GM19372 (cell line): Measurements from ENCODE around the gene CHAMP1.

ENCODE experiments used
- ATAC-seq: cut with Tn5 transposase; IDR thresholded peaks from one replicate; pipeline ENCODE4 v1.9.1; 2021; ENCODE audit warnings: mild to moderate bottlenecking, low read depth, moderate library complexity; ENCODE audit not compliant: unreplicated experiment

The CHAMP1 gene, protein sequence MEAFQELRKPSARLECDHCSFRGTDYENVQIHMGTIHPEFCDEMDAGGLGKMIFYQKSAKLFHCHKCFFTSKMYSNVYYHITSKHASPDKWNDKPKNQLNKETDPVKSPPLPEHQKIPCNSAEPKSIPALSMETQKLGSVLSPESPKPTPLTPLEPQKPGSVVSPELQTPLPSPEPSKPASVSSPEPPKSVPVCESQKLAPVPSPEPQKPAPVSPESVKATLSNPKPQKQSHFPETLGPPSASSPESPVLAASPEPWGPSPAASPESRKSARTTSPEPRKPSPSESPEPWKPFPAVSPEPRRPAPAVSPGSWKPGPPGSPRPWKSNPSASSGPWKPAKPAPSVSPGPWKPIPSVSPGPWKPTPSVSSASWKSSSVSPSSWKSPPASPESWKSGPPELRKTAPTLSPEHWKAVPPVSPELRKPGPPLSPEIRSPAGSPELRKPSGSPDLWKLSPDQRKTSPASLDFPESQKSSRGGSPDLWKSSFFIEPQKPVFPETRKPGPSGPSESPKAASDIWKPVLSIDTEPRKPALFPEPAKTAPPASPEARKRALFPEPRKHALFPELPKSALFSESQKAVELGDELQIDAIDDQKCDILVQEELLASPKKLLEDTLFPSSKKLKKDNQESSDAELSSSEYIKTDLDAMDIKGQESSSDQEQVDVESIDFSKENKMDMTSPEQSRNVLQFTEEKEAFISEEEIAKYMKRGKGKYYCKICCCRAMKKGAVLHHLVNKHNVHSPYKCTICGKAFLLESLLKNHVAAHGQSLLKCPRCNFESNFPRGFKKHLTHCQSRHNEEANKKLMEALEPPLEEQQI

DNA sequence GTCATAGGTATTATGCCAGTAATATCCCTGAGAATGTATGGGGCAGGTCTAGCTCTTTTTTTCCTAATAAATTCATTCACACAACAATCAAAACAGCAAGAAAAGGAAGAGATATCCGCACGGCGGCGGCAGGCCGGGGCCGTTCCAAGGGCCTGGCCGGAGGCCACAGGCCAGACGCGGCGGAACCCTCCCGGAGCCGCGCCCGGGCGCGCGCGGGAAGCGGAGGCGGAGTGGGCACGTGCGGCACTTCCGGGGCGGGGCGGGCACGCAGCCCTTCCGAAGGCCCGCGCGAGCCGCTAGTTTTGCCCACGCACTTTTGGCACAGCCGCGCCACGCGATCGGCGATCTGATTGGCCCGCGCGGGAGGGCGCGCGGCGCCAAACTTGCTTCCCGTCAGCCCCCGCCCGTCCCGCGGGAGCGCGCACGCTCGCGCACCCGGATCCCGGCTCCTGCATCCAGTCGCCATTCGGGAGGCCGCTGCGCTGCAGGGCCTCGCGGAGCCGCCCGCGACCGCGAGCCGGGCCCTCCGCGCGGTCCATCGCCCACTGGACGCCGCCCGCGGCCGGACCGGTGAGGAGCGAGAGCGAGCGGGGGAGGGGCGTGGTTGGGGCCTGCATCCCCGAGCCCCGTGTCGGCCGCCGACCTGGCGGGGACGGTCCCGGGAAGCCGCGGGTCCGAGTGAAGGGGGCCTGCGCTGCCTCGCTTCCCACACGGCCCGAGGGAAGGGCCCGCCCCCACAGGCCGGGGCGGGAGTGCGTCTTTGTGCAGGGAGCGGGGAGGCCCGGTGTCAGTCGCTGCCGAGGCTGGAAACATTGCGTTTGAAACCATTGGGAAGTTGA lies at the start of gene CHAMP1:
Gene CHAMP1, plus strand, starts transcription at position 430 of the 839 bp plus-strand sequence. CDS start 9,340 bp downstream, outside the sequence.
- ATAC-seq: peak; percentile 86

DNA sequence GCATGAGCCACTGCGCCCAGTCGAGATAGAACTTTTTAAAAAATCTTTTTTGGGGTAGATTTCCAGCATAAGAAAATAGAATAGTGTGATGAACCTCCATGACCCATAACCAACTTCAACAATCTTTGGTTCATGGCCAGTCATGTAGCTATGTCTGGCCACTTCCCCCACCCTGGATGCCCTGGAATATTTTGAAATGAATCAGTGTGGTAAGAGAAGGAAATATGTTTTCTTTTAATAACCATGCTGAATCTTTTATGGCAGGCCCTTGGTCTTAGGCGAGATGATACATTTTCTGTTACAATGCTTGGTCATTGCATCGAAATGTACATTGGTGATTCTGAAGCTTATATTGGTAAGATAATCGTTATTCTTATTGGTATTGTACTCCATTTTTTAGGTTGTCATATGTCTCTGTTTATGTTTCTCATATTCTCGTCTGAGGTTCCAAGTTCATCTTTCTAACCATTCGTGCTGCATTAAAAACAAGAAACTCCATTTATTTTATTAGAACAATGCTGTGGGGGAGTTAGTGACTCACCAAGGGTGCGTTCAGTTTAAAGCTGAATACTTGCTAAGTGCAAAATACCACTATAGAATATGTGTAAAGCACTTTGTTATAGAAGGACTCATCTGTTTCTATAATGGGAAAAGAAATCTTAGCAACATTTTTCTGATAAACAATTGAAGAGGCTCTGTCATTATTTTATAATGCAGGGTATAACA lies 49.3 kb upstream of the CHAMP1 start:
- no peak for ATAC-seq

DNA sequence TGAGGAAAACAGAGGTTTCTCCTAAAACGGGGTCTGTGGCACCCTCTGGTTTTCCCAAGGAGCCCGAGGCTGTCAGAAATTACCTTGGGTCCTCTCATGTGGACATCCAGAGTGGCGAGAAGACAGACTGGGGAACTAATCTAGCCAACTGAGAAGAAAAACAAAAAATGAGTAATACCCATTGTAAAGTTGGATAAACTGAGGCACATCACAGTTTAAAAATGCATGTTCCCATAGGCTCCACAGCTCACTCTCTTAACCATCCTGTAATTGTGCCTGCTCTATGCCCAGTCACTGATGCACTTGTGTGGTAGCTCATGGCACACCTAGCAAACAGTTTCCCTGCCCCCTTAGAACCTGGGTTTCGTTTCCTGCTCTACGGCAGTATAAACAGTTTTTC lies 48.1 kb upstream of the CHAMP1 start:
- no peak for ATAC-seq

DNA sequence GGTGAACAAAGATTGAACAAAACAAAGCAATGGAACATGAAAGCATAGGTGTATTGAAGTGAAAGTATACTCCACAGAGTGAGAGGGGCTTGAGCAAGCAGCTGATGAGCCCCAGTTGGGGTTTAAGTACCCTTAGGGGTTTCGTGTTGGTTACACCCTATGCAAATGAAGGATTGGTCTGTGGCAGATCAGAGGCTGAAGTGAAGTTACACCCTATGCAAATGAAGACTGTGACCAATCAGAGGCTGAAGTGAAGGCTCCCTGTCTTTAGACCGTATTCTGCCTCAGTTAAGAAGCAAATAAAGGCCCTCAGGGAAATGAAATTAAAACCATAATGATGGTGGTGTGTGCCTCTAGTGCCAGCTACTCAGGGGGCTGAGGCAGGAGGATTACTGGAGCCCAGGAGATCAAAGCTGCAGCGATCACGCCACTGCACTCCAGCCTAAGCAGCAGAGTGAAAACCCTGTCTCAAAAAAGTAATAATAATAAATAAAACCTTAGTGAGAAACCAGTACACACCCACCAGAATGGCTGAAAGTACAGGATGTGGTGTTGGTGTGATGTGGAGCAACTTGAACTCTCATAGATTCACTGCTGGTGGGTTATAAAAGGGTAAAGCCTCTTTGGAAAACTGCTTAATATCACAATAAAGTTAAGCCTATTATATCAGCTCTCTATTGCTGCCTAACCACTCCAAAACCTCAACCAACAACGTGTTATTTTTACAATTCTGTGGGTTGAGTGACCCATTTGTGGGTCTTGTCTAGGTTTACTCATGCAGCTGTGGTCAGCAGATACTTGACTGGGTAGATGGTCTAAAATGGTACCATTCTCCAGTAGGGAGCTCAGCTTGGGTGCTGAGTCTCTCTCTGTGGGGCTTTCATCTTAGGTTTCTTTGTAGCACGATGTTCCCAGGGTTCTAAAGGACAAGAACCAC lies 45.7 kb upstream of the CHAMP1 start:
- no peak for ATAC-seq

DNA sequence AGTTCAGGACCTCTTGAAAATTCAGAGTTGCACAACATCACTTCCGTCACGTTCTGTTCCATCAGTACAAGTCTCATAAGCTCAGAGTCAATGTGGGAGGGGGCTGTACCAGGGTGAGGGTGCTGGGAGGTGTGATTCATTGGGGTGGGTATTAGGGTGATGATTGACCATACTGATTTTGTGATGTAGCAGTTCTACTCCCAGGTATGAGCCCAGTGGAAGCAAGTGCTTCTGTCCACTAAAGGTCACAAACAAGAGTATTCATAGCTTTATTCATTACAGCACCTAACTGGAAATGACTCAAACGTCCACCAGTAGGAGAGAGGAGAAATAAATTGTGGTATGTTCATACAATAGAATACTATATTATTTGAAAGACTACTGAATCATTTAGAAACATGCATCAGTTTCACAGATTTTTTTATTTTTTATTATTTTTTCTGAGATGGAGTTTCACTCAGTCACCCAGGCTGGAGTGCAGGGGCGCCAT lies 45.0 kb upstream of the CHAMP1 start:
- no peak for ATAC-seq

DNA sequence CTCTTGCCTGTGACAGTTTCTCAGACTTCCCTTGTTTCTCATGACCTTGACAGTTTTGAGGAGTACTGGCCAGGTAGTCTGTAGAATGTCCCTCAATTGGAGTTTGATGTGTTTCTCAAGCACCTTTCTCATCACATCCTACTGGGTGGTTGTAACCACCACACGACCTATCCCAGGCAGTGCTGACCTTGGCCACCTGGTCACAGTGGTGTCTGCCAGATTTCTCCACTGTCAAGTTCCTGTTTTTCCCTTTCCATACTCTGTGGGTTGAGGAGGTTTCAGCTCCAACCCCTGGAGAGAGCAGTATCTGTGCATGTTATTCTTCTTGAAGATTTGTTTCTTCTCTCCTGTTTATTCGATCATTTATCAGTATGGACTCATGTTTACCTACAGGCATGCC lies 41.3 kb upstream of the CHAMP1 start:
- ATAC-seq: no peak

DNA sequence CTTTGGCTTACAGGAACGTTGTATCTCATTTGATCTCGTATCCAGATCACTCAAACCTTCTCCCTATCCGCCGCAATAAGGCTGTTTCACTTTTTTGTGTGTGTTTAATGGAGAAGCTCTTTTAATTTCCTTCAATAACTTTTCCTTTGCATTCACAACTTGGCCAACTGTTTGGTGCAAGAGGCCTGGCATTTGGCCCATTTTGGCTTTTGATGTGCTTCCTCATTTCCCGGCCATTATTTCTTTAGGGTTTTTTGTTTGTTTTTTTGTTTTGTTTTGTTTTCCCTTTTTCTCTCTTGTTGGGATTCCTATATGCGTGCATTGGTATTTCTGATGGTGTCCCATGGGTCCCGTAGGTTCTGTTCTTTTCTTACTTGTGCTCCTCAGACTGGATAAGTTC lies 39.0 kb upstream of the CHAMP1 start:
- ATAC-seq: no peak

DNA sequence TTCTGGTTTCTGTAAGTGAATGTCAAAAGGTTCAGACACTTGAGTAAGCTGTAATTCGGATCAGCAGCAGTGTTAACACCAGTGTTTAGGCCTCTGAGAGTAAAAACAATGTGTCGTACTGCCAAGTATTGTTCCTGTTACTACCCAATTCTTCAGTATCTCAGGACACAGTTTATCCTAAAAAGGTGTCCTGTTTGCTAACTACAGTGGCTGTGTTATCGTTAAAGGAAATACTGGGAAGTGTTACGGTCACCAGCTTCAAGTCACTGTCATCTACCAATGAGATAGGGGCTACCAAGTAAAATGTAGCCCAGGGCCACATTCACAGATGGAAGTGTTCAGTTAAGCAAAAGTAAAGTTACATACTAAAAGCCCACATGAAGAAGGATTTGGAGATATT lies 35.2 kb upstream of the CHAMP1 start:
- no peak for ATAC-seq

DNA sequence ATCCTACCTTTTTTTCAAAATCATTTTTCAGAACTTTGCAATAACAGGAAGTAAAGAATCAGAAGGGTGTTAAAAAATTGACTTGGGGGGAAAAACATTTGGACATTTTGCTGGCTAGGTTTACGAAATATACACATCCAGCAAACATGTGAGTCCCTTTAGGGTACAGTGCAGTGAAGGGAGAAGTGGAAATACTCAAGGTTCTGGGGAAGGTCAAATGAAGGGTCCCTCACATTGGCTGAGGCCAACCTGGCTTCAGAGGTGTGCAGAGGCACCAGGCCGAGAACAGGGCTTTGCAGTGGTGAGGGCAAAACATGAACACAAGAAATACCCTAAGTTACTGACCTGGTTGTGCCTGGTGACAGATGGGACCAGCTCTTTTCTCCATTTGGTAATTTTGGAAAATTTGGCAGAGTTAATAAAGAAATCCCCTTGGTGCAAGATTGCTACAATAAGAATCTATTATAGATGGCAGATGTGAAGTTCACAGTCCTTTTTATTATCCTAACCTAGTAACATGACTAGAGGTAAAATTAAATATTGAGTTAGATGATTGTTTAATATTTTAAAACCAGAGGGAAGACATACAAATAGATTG lies 34.4 kb upstream of the CHAMP1 start:
- ATAC-seq: no peak

DNA sequence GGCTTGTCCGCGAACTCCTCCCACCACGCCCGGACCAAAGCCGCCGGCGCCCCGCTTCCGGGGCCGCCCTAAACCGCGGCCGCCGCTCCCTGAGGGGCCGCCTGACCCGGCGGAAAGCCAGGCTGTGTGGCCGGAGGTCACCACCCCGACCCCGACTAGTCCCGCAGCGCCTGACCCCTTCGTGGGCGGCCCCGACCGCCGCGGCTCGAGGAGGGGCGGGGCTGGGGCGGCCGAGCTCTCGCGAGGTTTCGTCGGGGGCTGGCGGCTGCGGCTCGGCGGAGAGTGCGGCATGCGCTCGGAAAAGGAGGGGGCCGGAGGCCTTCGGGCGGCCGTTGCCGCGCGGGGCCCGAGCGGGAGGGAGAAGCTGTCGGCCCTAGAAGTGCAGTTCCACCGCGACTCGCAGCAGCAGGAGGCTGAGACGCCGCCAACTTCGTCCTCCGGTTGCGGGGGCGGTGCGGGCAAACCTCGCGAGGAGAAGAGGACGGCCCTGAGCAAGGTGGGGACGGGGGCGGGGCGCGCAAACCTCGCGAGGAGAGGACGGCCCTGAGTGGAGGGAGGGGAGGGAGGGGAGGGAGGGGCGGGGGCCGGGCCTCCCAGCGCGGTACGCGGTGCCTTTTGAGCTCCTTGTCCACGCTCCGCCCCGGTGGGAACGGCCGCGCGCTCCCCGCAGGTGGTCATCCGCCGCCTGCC lies 32.8 kb upstream of the CHAMP1 start, which contains the start of gene UPF3A:
Gene UPF3A, plus strand, starts transcription at position 251 of the 690 bp plus-strand sequence. Its CDS starts 39 bp downstream, at position 290.
- peak; percentile 66 for ATAC-seq

DNA sequence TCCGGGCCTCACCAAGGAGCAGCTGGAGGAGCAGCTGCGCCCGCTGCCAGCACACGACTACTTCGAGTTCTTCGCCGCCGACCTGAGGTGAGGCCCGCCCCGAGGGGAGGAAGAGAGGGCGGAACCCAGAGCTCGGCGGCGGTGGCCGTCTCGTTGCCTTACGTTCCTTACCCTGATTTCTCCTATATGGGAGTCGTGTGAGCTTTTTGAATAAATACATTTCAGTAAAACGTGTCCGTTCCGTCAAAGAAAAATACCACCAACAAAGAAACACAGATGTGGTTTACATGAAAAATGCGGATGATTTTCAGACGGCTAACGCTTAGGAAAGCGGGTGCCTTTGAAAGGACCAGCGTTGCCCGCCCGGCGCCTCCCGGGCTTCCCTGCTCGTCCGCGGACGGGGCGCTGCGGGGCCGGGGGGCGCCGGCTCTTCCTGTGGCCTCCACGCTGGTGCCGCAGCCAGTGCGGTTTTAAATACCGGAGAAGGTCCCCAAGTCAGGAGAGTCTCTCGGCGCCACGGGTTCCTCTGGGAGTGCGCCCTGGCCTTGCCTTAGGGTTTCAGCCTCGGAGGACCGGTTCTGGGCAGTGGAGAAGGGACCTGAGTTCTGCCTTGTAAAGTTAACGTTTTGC lies 32.1 kb upstream of the CHAMP1 start:
- peak; percentile 43 for ATAC-seq

DNA sequence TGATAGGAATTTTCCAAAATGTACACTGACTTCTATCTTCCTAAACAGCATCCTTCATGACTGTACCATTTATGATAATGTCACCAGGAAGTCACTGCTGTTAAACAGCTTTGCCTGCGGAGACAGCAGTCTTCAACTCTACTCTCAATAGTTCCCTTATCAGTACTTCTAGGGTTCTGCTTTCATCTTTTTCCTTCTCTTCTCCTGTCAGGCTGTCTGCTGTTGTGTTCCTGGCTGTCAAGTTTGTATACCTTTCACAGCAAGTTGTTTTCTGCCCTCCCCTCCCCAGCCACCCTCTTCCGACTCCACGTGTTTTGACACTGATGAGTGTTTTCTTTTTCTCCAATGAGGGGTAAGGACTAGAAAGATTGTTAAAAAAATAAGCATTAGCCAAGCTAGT lies 30.7 kb upstream of the CHAMP1 start:
- ATAC-seq: no peak

DNA sequence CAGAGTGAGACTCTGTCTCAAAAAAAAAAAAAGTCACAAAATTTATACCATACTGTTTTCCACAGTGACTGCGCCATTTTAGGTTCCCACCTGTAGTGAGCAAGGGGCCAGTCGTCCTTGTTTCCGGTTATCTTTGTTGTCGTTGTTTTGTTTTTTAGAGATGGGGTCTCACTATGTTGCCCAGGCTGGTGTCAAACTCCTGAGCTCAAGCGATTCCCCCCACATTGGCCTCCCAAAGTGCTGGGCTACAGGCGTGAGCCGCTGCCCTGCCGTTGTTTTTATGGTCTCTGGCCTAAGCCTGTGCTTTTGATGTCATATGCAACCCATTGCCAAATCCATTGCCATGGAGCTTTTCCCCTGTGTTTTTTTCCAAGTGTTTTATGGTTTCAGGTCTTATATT lies 29.6 kb upstream of the CHAMP1 start:
- no peak for ATAC-seq

DNA sequence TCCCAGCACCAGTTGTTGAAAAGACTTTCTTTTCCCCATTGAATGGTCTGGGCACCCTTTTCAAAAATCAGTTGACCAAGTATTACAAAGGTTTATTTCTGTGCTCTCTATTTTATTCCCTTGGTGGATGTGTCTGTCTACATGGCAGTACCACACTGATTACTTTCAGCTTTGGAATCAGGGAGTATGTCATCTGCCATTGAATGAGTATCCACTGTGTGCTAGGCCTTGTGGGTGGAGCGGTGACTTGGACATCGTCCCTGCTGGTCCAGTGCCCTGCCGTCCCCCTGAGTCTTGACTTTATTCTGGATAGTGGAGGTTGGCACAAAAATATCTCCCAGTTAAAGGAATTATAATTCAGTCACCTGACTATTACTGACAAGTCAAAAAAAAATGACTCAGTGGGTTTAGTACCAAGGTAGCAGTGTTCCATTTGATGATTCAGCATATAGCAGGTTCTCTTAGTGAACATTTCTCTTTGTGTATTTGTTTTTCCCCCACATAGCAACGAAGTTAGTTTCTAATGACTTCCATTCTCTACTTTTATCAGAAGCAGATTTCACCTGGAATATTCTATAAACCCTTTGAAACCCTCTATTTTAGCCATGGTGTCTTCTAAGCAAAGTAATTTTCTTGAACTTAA lies 29.0 kb upstream of the CHAMP1 start:
- ATAC-seq: no peak

DNA sequence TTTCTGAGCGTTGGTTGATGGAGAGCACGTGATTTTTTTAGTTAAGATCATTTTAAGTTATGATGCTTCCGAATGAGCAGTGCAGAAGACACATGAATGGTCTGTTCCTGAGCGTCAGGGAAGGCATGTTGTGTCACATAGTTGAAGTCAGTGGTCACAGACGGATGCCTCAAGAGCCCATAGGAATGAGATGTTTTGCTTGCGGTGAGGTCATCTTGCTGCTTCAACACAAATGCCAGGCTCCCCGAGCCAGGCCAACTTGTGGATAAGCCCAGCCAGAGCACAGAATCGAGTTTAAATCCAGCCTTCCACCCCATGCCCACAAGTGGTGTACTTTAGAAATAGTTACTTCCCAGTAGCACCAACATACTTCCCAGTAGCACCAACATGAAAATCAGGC lies 27.5 kb upstream of the CHAMP1 start:
- no peak for ATAC-seq

DNA sequence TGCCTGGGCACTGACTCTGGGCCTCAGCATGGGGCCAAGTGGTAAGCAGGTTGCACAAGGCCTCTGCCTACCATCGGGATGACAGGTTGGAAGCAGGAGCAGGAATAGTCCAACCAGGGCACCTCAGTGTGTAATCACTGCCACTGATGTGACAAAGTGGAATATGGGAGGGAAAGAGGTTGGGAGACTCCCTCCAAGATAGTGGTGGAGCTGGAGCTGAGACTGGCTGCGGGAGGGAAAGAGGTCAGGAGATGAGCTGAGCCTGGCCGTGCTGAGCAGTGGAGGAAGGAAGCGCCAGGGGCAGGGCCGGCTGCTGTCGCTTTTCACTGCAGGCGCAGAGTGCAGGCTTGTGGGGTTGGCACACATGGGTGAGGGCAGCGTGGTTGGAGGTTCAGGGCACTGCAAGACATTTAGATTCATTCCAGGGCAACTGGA lies 26.1 kb upstream of the CHAMP1 start:
- ATAC-seq: no peak

DNA sequence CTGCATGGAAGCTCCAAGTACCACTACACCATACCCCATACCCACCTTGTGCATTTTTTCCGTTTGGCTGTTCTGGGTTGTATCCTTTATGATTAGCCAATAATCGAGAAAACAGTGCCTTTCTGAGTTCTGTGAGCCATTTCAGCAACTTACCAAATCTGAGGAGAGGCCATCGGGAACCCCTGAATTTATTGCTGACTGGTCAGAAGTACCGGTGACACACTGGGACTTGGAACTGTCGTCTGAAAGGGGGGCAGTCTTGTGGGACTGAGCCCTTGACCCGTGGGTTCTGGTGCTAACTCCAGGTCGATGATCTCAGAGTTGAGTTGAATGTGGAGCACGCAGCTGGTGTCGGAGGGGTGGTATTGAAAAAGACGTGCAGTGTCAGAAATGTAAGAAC lies 17.9 kb upstream of the CHAMP1 start:
- no peak for ATAC-seq
